Omental fat pad (tissue), 4 donors: ENCODE results near the gene DPH6. TPM values are rescaled to one million over a fixed set of nuclear protein-coding genes. Genes with fewer than 3 reads are reported as not detected.

Experiments
- ATAC-seq: fragments of 150-250 bp; one replicate; pipeline ENCODE4 v1.9.1; 2016; ENCODE audit warnings: mild to moderate bottlenecking, moderate library complexity; ENCODE audit not compliant: low FRiP score
- DNase-seq: peaks from one replicate; pipeline ENCODE4 v3.0.0-alpha.2; 2019; ENCODE audit warnings: low spot score
- total RNA-seq, 4 donors: library from RNA; depleted of rRNA; stranded (reverse); fragments of >200 nt; gene quantifications; one replicate each; pipeline ENCODE4 v1.1.0, GENCODE V29; 2016
- TF ChIP-seq, protein P1 (sequence below), 3 donors: fragments of 450-650 bp; IDR thresholded peaks; one replicate each; pipeline ENCODE4 v1.5.1; 2016 to 2017; ENCODE audit warnings: antibody characterized with exemption in 3 of 3, mild to moderate bottlenecking in 3 of 3, moderate library complexity in 2 of 3

The DPH6 gene
- total RNA-seq, 4 donors from 2014 or later: 10.1 to 27.9 (median 13.7) TPM

DNA sequence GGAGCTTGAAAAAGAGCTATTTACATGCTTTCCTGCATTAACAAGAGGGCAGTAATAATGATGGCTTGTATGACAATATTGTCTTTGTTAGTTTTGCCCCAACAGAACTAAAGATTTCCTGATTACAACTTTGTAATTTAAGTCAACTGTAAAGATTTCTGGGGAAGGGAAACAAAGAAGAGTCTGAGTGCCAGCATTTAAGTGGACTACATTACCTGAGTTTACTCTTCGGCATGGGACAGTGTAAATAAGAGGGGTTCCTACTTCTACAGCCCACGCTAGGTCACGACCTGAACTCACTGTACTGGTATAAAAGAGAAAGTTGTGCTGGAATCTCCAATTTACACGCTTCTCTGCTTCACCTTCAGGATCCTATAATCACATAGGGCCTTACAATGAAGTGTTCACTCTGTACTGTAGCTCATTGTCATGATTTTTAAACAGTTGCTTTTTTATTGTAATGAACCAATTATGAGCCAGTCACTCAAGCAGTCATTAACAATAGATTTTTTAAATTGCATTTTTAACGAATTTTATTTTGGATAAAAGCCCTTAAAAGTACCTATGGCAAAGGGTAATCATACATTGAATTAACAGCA lies 39.6 kb downstream of the DPH6 start:
- ATAC-seq (no peak), DNase-seq (no peak)
- TF ChIP-seq, protein P1, sequence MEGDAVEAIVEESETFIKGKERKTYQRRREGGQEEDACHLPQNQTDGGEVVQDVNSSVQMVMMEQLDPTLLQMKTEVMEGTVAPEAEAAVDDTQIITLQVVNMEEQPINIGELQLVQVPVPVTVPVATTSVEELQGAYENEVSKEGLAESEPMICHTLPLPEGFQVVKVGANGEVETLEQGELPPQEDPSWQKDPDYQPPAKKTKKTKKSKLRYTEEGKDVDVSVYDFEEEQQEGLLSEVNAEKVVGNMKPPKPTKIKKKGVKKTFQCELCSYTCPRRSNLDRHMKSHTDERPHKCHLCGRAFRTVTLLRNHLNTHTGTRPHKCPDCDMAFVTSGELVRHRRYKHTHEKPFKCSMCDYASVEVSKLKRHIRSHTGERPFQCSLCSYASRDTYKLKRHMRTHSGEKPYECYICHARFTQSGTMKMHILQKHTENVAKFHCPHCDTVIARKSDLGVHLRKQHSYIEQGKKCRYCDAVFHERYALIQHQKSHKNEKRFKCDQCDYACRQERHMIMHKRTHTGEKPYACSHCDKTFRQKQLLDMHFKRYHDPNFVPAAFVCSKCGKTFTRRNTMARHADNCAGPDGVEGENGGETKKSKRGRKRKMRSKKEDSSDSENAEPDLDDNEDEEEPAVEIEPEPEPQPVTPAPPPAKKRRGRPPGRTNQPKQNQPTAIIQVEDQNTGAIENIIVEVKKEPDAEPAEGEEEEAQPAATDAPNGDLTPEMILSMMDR (IDR thresholded peaks at IDR 0.05): no peak

DNA sequence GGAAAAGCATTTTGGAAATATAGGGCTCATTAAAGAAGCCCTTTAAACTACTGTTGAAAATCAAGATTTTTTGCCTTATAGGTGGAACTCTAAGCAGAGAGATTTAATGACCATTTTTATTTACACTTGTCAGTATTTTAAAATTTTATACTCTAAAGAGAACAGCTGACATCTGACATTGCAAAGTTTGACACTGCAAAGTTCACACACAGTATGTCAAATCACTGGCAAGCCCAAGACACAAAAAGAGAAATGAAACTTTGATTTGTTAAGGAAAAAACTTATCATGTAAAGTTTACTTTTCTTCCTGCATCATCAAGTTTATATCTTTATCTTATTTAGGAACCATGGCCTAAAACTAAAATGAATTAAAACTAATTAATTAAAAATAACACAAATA lies 40.2 kb downstream of the DPH6 start:
- TF ChIP-seq, protein P1 (IDR thresholded peaks at IDR 0.05): no peak
- DNase-seq (no peak), ATAC-seq (no peak)

DNA sequence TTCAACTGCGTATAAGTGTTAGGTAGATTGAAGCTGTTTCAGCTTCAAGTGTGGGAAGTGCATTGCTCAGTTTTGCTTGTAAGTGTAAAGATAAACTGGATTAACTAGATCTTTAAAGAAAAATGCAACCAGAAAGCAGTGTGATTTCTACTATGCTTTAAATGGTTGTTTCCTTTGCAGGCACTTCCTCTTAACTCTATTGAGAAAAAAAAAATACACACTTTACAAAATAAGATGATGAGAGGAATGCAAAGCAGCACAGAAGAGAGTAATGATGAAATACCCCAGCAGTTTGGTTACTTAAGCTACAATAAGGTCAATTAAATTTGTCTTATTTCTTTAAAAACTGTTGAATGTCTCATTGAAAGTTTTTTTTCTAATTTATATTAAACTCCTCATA lies 40.8 kb downstream of the DPH6 start:
- TF ChIP-seq, protein P1 (IDR thresholded peaks at IDR 0.05): no peak
- ATAC-seq (no peak), DNase-seq (no peak)

DNA sequence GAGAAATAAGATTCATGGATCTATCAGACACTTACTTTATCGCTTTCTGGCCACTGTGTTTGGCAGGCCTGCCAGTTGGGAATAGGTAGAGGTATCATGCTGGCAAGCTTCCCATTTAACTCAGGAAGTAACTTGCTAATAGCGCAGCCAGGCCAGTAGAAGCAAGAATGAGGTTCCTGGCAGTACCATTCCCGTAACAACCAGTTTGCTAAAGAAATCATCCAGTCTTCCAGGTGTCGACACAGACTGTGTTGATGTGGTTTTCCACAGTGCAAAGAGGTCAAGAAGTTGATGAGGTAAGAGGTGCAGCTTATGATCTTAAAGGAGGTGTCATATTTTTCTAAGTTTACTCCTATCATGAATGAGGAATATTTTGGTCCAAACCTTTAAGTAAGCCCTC lies 46.2 kb downstream of the DPH6 start:
- TF ChIP-seq, protein P1 (IDR thresholded peaks at IDR 0.05): no peak
- DNase-seq: no peak
- no peak for ATAC-seq

DNA sequence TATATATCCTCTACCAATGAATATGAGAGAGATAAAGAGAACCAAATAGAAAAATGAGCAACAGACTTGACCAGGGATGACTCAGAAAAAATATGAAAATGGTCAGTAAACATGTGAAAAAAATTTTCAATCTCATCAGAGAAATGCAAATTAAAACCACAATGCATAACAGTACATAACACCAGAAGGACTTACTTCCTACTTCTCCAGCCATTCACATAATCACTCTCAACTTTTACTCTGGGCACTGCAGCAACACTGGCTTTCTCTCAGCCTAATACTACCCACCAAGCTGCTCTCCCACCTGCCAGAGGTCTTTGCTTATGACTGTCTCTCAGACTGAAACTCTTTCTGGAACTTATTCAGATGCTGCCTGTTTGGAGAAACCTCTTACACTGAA lies 49.4 kb downstream of the DPH6 start:
- TF ChIP-seq, protein P1 (IDR thresholded peaks at IDR 0.05): no peak
- DNase-seq: no peak
- no peak for ATAC-seq

DNA sequence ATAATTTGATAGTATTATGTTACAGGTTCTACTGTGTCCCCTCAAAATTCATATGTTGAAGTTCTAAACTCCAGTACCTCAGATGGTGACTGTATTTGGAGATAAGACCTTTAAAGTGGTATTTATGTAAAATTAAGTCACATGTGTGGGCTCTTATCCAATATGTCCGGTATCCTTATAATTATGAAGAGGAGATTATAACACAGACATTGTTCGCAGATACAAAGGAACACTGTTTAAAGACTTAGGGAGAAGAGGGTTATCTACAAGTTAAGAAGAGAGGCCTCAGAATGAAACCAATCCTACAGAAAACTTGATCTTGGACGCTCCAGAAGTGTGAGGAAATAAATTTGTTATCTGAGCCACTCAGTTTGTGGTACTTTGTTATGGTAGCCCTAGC lies 50.9 kb downstream of the DPH6 start:
- no peak for ATAC-seq
- no peak for DNase-seq
- TF ChIP-seq, protein P1 (IDR thresholded peaks at IDR 0.05): no peak

DNA sequence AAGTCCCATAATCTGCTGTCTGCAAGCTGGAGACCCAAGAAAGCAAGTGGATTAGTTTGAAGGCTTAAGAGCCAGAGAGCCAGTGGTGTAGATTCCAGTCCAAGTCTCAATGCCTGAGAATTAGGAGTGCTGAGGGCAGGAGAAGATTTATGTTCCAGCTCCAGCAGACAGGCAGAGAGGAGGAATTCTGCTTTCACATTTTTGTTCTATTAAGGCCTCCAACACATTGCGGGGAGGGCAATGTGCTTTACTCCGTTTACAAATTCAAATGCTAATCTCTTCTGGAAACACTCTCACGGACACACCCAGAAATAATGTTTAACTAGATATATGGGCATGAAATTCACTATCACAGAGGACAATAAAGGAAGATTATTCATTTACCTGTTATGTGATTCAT lies 54.0 kb downstream of the DPH6 start:
- TF ChIP-seq, protein P1 (IDR thresholded peaks at IDR 0.05): no peak
- DNase-seq: no peak
- ATAC-seq: no peak
